Measurements from ENCODE around the gene CASP9.
"Not testable (repeated sequence)": the region's sequence is repeated elsewhere in the genome, so short reads cannot be mapped to it uniquely, and the experiment has no call there.

The CASP9 gene

GRCh38 chr1:15522551-15522950, 1.5 kb downstream of the CASP9 start:
- H3K27ac Mint-ChIP-seq: no peak overlapping the region
- H3K27me3 Mint-ChIP-seq: no peaks in the 10 kb centered on the region
- DNase-seq: no peak
- no peaks in the 10 kb centered on the region for H3K9me3 Mint-ChIP-seq
- peaks cover 31% of the 10 kb centered on the region in 2 donors for H3K4me1 Mint-ChIP-seq (ENCODE audit: low read depth in 2 of 2)
- ATAC-seq (replicated peaks): no peak
- H3K36me3 Mint-ChIP-seq (ENCODE audit: insufficient read depth): peaks cover 30% of the 10 kb centered on the region
- no peak overlapping the region for H3K4me3 Mint-ChIP-seq

GRCh38 chr1:15521206-15521906, 2.7 kb downstream of the CASP9 start:
- not testable (repeated sequence) for ATAC-seq (replicated peaks); H3K27ac Mint-ChIP-seq; H3K9me3 Mint-ChIP-seq; H3K4me3 Mint-ChIP-seq; H3K27me3 Mint-ChIP-seq; DNase-seq
- Mint-ChIP-seq H3K36me3 (ENCODE audit: insufficient read depth) (peaks cover 20% of the 10 kb centered on the region), H3K4me1 (ENCODE audit: low read depth in 2 of 2) (peaks cover 24 to 26% of the 10 kb centered on the region in 2 donors)

- peaks cover 7% of the 10 kb centered on the region for H3K36me3 Mint-ChIP-seq (ENCODE audit: insufficient read depth)
- ATAC-seq (replicated peaks) (no peak), DNase-seq (no peak)
- no peaks in the 10 kb centered on the region for H3K27me3 Mint-ChIP-seq
- H3K4me3 Mint-ChIP-seq: no peak overlapping the region
- no peaks in the 10 kb centered on the region for H3K9me3 Mint-ChIP-seq
- H3K4me1 Mint-ChIP-seq (ENCODE audit: low read depth in 2 of 2): peaks cover 14 to 19% of the 10 kb centered on the region in 2 donors
- peak overlapping the region in 1 of 2 donors; percentile 7 for H3K27ac Mint-ChIP-seq
Measured at GRCh38 chr1:15519625-15520024, 4.4 kb downstream of the CASP9 start.

- H3K27ac Mint-ChIP-seq: no peak overlapping the region
- no peaks in the 10 kb centered on the region for H3K9me3 Mint-ChIP-seq
- ATAC-seq (replicated peaks) (no peak), DNase-seq (no peak)
- peaks cover 9 to 15% of the 10 kb centered on the region in 2 donors for H3K4me1 Mint-ChIP-seq (ENCODE audit: low read depth in 2 of 2)
- H3K4me3 Mint-ChIP-seq: no peak overlapping the region
- no peaks in the 10 kb centered on the region for H3K27me3 Mint-ChIP-seq
- H3K36me3 Mint-ChIP-seq (ENCODE audit: insufficient read depth): peaks cover 6% of the 10 kb centered on the region
Measured at GRCh38 chr1:15515022-15515663, 8.9 kb downstream of the CASP9 start.

GRCh38 chr1:15514557-15514956, 9.5 kb downstream of the CASP9 start:
- not testable (repeated sequence) for ATAC-seq (replicated peaks); H3K4me3 Mint-ChIP-seq; H3K36me3 Mint-ChIP-seq (ENCODE audit: insufficient read depth); H3K27me3 Mint-ChIP-seq; H3K27ac Mint-ChIP-seq; DNase-seq; H3K9me3 Mint-ChIP-seq
- H3K4me1 Mint-ChIP-seq (ENCODE audit: low read depth in 2 of 2): peaks cover 9 to 15% of the 10 kb centered on the region in 2 donors

GRCh38 chr1:15513919-15514318, 10.1 kb downstream of the CASP9 start:
- Mint-ChIP-seq H3K4me3 (no peak overlapping the region), H3K36me3 (ENCODE audit: insufficient read depth) (peaks cover 11% of the 10 kb centered on the region), H3K4me1 (ENCODE audit: low read depth in 2 of 2) (peaks cover 9 to 15% of the 10 kb centered on the region in 2 donors), H3K27ac (no peak overlapping the region), H3K9me3 (no peaks in the 10 kb centered on the region), H3K27me3 (no peaks in the 10 kb centered on the region)
- ATAC-seq (replicated peaks) (no peak), DNase-seq (no peak)

- DNase-seq (no peak), ATAC-seq (replicated peaks) (no peak)
- Mint-ChIP-seq H3K4me3 (no peak overlapping the region), H3K4me1 (ENCODE audit: low read depth in 2 of 2) (peaks cover 6 to 15% of the 10 kb centered on the region in 2 donors), H3K27me3 (no peaks in the 10 kb centered on the region), H3K9me3 (no peaks in the 10 kb centered on the region), H3K27ac (no peak overlapping the region), H3K36me3 (ENCODE audit: insufficient read depth) (peaks cover 15% of the 10 kb centered on the region)
Measured at GRCh38 chr1:15513192-15513591, 10.8 kb downstream of the CASP9 start.

- peak overlapping the region in 1 of 2 donors; percentile 38 for H3K27ac Mint-ChIP-seq
- H3K36me3 Mint-ChIP-seq (ENCODE audit: insufficient read depth): peaks cover 15% of the 10 kb centered on the region
- no peak for ATAC-seq (replicated peaks)
- H3K4me1 Mint-ChIP-seq (ENCODE audit: low read depth in 2 of 2): peaks cover 6 to 15% of the 10 kb centered on the region in 2 donors
- H3K27me3 Mint-ChIP-seq: no peaks in the 10 kb centered on the region
- no peaks in the 10 kb centered on the region for H3K9me3 Mint-ChIP-seq
- H3K4me3 Mint-ChIP-seq: no peak overlapping the region
- no peak for DNase-seq
Measured at GRCh38 chr1:15510611-15511405, 13.2 kb downstream of the CASP9 start.

GRCh38 chr1:15509586-15509985, 14.4 kb downstream of the CASP9 start:
- no peak overlapping the region for H3K4me3 Mint-ChIP-seq
- no peaks in the 10 kb centered on the region for H3K27me3 Mint-ChIP-seq
- peaks cover 3 to 9% of the 10 kb centered on the region in 2 donors for H3K4me1 Mint-ChIP-seq (ENCODE audit: low read depth in 2 of 2)
- DNase-seq (no peak), ATAC-seq (replicated peaks) (no peak)
- H3K27ac Mint-ChIP-seq: no peak overlapping the region
- H3K36me3 Mint-ChIP-seq (ENCODE audit: insufficient read depth): peaks cover 15% of the 10 kb centered on the region
- no peaks in the 10 kb centered on the region for H3K9me3 Mint-ChIP-seq

- Mint-ChIP-seq H3K9me3 (no peaks in the 10 kb centered on the region), H3K4me1 (ENCODE audit: low read depth in 2 of 2) (peaks cover 3 to 5% of the 10 kb centered on the region in 2 donors), H3K36me3 (ENCODE audit: insufficient read depth) (peaks cover 15% of the 10 kb centered on the region), H3K27me3 (no peaks in the 10 kb centered on the region), H3K4me3 (no peak overlapping the region), H3K27ac (no peak overlapping the region)
- DNase-seq: no peak
- no peak for ATAC-seq (replicated peaks)
Measured at GRCh38 chr1:15508700-15509487, 15.1 kb downstream of the CASP9 start.

GRCh38 chr1:15507278-15507677, 16.7 kb downstream of the CASP9 start:
- H3K36me3 Mint-ChIP-seq (ENCODE audit: insufficient read depth): peaks cover 21% of the 10 kb centered on the region
- H3K27me3 Mint-ChIP-seq: no peaks in the 10 kb centered on the region
- no peaks in the 10 kb centered on the region for H3K9me3 Mint-ChIP-seq
- DNase-seq (no peak), ATAC-seq (replicated peaks) (no peak)
- H3K27ac Mint-ChIP-seq: peak overlapping the region in 1 of 2 donors; percentile 15
- H3K4me3 Mint-ChIP-seq: no peak overlapping the region
- H3K4me1 Mint-ChIP-seq (ENCODE audit: low read depth in 2 of 2): peaks cover 3% of the 10 kb centered on the region in 2 donors

- H3K36me3 Mint-ChIP-seq (ENCODE audit: insufficient read depth): peaks cover 22% of the 10 kb centered on the region
- no peak overlapping the region for H3K27ac Mint-ChIP-seq
- ATAC-seq (replicated peaks) (no peak), DNase-seq (no peak)
- H3K9me3 Mint-ChIP-seq: no peaks in the 10 kb centered on the region
- peaks cover 3% of the 10 kb centered on the region in 2 donors for H3K4me1 Mint-ChIP-seq (ENCODE audit: low read depth in 2 of 2)
- H3K27me3 Mint-ChIP-seq: no peaks in the 10 kb centered on the region
- H3K4me3 Mint-ChIP-seq: no peak overlapping the region
Measured at GRCh38 chr1:15506831-15507230, 17.2 kb downstream of the CASP9 start.

GRCh38 chr1:15504436-15504835, 19.6 kb downstream of the CASP9 start:
- Mint-ChIP-seq H3K27ac (no peak overlapping the region), H3K9me3 (no peaks in the 10 kb centered on the region), H3K4me1 (ENCODE audit: low read depth in 2 of 2) (no peaks in the 10 kb centered on the region), H3K36me3 (ENCODE audit: insufficient read depth) (peaks cover 19% of the 10 kb centered on the region), H3K4me3 (no peak overlapping the region), H3K27me3 (no peaks in the 10 kb centered on the region)
- DNase-seq (no peak), ATAC-seq (replicated peaks) (no peak)
